ENCODE data around the gene SHC2. TPM values are rescaled to one million over a fixed set of nuclear protein-coding genes. Genes with fewer than 3 reads are reported as not detected.
A peak's percentile ranks its signal among the peaks of the same experiment; 100 is the strongest.

The SHC2 gene
- total RNA-seq, 1 donor from 2014 or later: 35.4 TPM

DNA sequence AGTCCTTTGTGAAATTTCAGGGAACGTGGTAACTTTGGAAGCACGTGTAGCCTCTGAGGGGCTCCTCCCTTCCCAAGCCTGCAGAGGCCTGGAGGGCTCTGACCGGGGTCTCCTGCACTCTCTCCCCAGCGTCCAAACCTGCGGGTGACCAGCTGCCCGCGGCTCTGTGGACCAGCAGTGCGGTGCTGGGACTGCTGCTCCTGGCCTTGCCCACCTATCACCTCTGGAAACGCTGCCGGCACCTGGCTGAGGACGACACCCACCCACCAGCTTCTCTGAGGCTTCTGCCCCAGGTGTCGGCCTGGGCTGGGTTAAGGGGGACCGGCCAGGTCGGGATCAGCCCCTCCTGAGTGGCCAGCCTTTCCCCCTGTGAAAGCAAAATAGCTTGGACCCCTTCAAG is 43.8 kb upstream of the SHC2 start:
- TF ChIP-seq, protein P1, sequence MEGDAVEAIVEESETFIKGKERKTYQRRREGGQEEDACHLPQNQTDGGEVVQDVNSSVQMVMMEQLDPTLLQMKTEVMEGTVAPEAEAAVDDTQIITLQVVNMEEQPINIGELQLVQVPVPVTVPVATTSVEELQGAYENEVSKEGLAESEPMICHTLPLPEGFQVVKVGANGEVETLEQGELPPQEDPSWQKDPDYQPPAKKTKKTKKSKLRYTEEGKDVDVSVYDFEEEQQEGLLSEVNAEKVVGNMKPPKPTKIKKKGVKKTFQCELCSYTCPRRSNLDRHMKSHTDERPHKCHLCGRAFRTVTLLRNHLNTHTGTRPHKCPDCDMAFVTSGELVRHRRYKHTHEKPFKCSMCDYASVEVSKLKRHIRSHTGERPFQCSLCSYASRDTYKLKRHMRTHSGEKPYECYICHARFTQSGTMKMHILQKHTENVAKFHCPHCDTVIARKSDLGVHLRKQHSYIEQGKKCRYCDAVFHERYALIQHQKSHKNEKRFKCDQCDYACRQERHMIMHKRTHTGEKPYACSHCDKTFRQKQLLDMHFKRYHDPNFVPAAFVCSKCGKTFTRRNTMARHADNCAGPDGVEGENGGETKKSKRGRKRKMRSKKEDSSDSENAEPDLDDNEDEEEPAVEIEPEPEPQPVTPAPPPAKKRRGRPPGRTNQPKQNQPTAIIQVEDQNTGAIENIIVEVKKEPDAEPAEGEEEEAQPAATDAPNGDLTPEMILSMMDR (conservative IDR thresholded peaks at IDR 0.05): no peak
- no peaks in the 10 kb centered on the region for H3K36me3 Mint-ChIP-seq
- no peaks in the 10 kb centered on the region for H3K9me3 Mint-ChIP-seq
- H3K4me3 Mint-ChIP-seq: no peak overlapping the region
- DNase-seq (ENCODE audit: extremely low spot score, unreplicated experiment): no peak
- H3K27ac Mint-ChIP-seq: no peak overlapping the region
- H3K27me3 Mint-ChIP-seq: peaks cover 9% of the 10 kb centered on the region
- peaks cover 13% of the 10 kb centered on the region for H3K4me1 Mint-ChIP-seq (ENCODE audit: unreplicated experiment)

- peaks cover 23% of the 10 kb centered on the region for H3K27me3 Mint-ChIP-seq
- no peak for DNase-seq (ENCODE audit: extremely low spot score, unreplicated experiment)
- TF ChIP-seq, protein P1 (conservative IDR thresholded peaks at IDR 0.05): no peak
- no peak overlapping the region for H3K4me3 Mint-ChIP-seq
- H3K27ac Mint-ChIP-seq: no peak overlapping the region
- H3K9me3 Mint-ChIP-seq: no peaks in the 10 kb centered on the region
- H3K36me3 Mint-ChIP-seq: no peaks in the 10 kb centered on the region
- H3K4me1 Mint-ChIP-seq (ENCODE audit: unreplicated experiment): peaks cover 6% of the 10 kb centered on the region
Measured at GRCh38 chr19:501646-502045, 40.8 kb upstream of the SHC2 start.

DNA sequence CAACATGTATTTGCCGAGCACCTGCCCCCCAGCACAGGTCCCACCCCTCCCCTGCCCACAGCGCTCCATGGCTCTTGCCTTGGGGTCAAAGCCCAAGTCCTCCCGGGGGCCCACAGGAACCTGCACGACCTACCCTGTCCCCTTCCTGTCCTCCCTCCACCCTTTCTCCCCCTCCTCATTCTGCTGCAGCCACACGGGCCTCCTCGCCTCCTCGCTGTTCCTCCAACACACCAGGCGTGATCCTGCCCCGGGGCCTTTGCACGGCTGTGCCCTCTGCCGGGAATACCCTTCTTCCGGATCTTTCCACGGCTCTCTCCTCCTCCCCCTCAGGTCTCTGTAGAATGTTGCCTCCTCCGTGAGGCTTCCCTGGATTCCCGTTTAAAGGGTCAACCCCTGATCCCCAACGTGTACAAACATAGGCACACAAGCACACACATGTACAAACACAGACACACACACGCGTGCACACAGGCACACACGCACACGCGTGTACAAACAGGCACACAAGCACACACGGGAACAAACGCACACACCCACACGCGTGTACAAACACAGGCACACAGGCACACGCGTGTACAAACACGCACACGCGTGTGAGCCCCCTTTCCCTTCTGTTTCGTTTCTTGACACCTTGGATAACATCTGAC is 38.3 kb upstream of the SHC2 start:
- peaks cover 6% of the 10 kb centered on the region for H3K4me1 Mint-ChIP-seq (ENCODE audit: unreplicated experiment)
- DNase-seq (ENCODE audit: extremely low spot score, unreplicated experiment): no peak
- H3K36me3 Mint-ChIP-seq: no peaks in the 10 kb centered on the region
- no peaks in the 10 kb centered on the region for H3K9me3 Mint-ChIP-seq
- H3K4me3 Mint-ChIP-seq: peak overlapping the region; percentile 58
- TF ChIP-seq, protein P1 (conservative IDR thresholded peaks at IDR 0.05): no peak
- peaks cover 30% of the 10 kb centered on the region for H3K27me3 Mint-ChIP-seq
- no peak overlapping the region for H3K27ac Mint-ChIP-seq

DNA sequence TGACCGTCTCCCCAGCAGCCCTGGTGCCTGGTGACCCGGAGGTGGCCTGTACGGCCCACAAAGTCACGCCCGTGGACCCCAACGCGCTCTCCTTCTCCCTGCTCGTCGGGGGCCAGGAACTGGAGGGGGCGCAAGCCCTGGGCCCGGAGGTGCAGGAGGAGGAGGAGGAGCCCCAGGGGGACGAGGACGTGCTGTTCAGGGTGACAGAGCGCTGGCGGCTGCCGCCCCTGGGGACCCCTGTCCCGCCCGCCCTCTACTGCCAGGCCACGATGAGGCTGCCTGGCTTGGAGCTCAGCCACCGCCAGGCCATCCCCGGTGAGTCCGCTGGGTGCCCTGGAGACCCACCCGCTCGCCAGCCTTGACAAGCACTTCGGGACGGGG is 37.7 kb upstream of the SHC2 start:
- no peaks in the 10 kb centered on the region for H3K36me3 Mint-ChIP-seq
- H3K4me3 Mint-ChIP-seq: no peak overlapping the region
- peaks cover 30% of the 10 kb centered on the region for H3K27me3 Mint-ChIP-seq
- peaks cover 6% of the 10 kb centered on the region for H3K4me1 Mint-ChIP-seq (ENCODE audit: unreplicated experiment)
- no peak overlapping the region for H3K27ac Mint-ChIP-seq
- DNase-seq (ENCODE audit: extremely low spot score, unreplicated experiment): no peak
- no peaks in the 10 kb centered on the region for H3K9me3 Mint-ChIP-seq
- TF ChIP-seq, protein P1 (conservative IDR thresholded peaks at IDR 0.05): no peak

DNA sequence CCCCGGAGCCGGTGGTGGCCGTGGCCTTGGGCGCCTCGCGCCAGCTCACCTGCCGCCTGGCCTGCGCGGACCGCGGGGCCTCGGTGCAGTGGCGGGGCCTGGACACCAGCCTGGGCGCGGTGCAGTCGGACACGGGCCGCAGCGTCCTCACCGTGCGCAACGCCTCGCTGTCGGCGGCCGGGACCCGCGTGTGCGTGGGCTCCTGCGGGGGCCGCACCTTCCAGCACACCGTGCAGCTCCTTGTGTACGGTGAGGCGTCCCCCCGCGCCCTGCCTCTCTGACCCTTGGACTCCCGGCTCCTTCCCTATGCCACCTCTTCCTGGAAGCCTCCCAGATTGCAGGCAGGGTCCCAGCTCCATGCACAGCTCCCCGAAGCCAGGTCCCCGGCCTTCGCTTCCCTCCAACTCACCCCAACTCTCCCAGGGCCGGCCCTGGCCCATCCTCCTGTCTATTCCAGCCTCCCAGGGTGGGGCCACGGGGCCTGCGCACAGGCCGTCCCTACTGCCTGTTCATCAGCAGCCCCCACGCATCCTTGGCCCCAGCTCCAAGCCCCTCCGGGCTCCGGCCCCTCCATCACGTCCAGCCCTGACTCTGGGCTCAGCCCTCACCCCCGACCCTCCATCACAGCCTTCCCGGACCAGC is 37.2 kb upstream of the SHC2 start:
- no peaks in the 10 kb centered on the region for H3K36me3 Mint-ChIP-seq
- no peak overlapping the region for H3K27ac Mint-ChIP-seq
- TF ChIP-seq, protein P1 (conservative IDR thresholded peaks at IDR 0.05): no peak
- no peak overlapping the region for H3K4me3 Mint-ChIP-seq
- no peak for DNase-seq (ENCODE audit: extremely low spot score, unreplicated experiment)
- peaks cover 6% of the 10 kb centered on the region for H3K4me1 Mint-ChIP-seq (ENCODE audit: unreplicated experiment)
- H3K9me3 Mint-ChIP-seq: no peaks in the 10 kb centered on the region
- H3K27me3 Mint-ChIP-seq: peaks cover 30% of the 10 kb centered on the region

Data from type B pancreatic cell (in vitro differentiated cells).